GM21390 (cell line): ENCODE results near the gene TBC1D16.
"Not testable (repeated sequence)": the region's sequence is repeated elsewhere in the genome, so short reads cannot be mapped to it uniquely, and the experiment has no call there.

Experiments used
- ATAC-seq: cut with Tn5 transposase; IDR thresholded peaks from one replicate; pipeline ENCODE4 v1.9.1; 2021; ENCODE audit not compliant: unreplicated experiment

Gene TBC1D16

GRCh38 chr17:80051681-80052080 is 16.0 kb upstream of the TBC1D16 start:
- ATAC-seq: no peak

GRCh38 chr17:80050706-80051105 is 15.0 kb upstream of the TBC1D16 start:
- no peak for ATAC-seq

DNA sequence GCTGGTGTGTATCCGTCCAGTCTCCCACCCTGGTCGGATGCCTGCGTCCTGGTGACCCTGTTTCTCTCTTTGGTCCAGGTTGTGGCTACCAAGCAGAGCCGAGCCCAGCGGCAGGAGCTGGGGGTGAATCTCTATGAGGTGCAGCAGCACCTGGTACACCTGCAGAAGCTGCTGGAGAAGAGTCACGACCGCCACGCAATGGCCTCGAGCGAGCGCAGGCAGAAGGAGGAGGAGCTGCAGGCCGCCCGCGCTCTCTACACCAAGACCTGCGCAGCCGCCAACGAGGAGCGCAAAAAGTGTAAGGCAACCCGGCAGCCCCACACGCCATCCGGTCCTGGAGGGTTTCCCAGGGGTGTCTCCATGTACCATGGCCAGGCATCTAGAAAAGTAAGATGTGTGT is 14.3 kb upstream of the TBC1D16 start:
- no peak for ATAC-seq

DNA sequence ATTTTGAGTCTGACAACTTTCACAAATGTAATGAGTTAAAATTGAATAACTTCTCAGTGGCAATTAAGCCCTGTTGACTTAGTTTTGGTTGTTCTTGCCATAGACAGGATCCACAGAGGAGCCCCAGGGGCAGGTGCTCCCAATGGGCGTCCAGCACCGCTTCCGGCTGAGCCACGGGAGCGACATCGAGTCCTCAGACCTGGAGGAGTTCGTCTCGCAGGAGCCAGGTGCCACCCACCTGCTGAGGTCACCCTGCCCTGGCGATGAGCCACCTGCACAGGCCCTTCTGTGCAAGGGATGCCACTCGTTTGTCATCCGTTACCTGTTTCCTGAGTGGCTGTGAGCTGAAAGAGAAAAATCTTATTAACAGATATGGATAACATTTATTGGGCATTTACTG is 11.5 kb upstream of the TBC1D16 start:
- ATAC-seq: no peak

- ATAC-seq: not testable (repeated sequence)
Observed at GRCh38 chr17:80046709-80047108, 11.0 kb upstream of the TBC1D16 start.

DNA sequence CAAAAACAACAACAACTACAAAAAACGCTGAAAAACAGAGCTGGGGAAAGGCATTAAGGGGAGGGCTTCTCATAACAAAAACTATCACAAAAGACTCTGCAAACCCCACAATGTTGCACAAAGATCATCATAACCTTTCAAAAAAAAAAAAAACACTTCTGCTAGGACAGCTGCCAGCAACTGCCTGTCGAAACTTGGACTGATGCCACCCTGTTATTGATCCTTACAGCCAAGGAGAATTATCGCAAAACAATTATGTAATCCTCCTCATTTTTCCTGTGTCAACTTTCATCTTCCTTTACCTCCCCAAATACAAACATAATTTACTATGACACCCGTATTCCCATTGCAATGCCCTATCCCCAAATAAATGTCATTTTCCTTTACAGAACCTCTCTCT is 10.0 kb upstream of the TBC1D16 start:
- ATAC-seq: no peak

GRCh38 chr17:80043963-80044362 is 8.3 kb upstream of the TBC1D16 start:
- ATAC-seq: no peak

GRCh38 chr17:80036715-80037477 is 1.2 kb upstream of the TBC1D16 start:
- ATAC-seq: no peak

DNA sequence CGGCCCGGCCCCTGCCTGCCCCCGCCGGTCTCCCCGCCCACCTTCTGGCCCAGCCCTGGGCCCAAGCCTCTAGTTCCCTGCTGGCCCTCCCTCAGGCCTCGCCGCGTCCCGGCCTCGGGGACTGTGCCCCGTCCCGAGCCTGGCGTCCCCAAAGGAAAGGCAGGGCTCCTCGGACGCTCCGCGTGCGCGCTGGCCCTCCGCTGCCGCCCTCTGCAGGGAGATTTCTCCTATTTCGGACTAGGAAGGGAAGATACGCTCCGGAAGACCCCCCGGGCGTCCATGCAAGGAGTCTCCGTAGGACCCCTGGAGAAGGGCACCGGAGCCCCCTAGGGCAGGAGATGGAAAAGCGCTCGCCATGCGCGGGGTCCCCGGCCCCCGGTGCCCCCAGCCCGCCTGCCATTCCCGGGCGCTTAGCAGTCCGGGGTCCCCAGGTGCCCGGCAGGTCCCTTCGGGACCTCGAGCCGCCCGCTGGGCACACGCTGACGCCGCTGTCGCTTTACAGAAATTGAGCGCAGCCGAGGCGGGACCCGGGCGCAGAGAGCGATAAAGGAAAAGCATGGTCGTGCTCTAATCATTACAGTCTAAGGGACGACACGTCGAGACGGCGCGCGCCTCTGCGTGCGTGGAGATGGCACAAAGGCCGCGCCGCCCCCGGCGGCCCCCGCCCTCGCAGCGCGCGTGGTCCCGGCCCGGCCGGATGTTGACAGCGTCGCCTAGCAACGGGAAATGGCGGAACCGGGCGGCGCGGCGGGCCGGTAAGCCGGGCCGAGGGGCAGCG is 454 bp upstream of the TBC1D16 start, which contains the start of gene CCDC40:
CCDC40 (plus strand) TSS at position 706 of the 778 bp plus-strand sequence; CDS start at position 727, 21 bp downstream.
- ATAC-seq: peak; percentile 56

GRCh38 chr17:80034791-80035686 is 633 bp downstream of the TBC1D16 start:
- ATAC-seq: peak; percentile 33

DNA sequence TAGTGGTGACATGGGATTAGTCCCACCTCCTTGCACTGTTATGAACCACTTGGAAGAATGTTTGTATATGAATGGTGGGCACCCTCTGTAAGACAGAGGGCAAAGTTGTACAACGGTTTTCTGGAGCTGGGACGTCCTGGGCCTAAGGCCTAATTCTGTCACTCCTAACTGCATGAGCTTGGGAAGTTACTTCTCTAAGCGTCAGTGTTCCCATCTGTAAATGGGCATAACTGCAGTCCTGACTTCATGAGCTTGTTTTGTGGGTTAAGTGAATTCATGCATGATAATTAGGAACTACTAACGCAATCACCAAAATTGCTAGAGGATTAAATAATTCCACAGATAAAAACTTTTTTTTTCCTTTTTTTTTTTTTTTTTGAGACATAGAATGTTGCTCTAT is 1.8 kb downstream of the TBC1D16 start:
- no peak for ATAC-seq

GRCh38 chr17:80032614-80033171 is 3.0 kb downstream of the TBC1D16 start:
- no peak for ATAC-seq

- ATAC-seq: no peak
Observed at GRCh38 chr17:80031691-80032430, 3.8 kb downstream of the TBC1D16 start.

DNA sequence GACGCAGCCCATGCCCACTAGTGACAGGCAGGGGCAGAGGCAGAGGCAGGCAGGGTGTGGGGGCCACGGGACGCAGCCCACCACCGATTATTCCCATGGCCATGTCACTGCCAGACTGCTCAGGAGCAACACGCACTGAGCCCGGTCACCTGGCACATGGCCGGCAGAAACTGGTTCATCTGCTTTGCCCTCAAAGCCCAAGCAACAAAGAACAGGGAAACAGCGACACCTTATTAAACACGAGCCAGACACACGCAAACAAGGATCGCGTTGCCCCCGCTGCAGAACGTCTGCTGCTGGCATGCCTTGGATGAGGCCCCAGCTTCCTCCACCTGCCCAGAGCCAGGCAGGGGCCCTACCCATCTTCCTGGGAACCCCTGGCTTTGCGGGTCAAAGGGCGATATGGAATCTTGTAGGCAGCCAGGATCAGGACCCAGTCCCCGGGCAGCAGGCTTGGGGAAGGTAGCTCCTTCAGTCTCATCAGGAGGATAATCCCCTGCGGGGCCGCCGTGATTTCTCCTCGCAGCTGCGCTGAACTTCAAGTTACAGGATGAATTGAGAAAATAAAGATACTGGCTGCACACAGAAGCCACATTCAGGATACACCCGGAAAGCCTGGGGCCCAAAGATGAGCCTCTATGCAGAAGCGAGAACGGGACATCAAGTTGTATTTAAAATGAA is 4.8 kb downstream of the TBC1D16 start:
- no peak for ATAC-seq

GRCh38 chr17:80029258-80029974 is 6.3 kb downstream of the TBC1D16 start:
- no peak for ATAC-seq

DNA sequence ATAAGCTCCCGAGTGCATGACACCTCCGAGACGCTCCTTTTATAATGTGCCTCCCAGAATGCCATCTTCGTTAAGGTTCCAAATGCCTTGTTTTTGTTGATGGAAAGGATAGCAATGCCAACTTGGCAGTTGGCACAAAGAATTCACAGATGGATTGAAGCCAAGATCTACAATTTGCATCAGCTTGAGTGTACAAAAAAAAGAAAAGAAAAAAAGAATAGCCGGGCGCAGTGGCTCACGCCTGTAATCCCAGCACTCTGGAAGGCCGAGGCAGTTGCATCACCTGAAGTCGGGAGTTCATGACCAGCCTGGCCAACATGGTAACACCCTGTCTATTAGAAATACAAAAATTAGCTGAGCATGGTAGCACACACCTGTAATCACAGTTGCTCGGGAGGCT is 7.6 kb downstream of the TBC1D16 start:
- ATAC-seq: no peak

DNA sequence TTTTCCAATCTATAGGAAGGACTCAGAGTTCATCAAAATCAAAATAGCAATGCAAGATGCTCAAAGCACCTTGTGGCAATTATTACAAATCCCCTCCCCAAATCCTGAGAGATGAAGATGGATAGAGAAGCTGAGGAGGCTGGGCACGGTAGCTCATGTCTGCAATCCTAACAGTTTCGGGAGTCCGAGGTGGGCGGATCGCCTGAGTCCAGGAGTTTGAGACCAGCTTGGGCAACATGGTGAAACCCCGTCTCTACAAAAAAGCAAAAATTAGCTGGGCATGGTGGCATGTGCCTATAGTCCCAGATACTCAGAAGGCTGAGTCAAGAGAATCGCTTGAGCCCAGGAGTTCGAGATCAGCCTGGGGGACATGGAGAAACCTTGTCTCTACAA is 8.6 kb downstream of the TBC1D16 start:
- no peak for ATAC-seq

DNA sequence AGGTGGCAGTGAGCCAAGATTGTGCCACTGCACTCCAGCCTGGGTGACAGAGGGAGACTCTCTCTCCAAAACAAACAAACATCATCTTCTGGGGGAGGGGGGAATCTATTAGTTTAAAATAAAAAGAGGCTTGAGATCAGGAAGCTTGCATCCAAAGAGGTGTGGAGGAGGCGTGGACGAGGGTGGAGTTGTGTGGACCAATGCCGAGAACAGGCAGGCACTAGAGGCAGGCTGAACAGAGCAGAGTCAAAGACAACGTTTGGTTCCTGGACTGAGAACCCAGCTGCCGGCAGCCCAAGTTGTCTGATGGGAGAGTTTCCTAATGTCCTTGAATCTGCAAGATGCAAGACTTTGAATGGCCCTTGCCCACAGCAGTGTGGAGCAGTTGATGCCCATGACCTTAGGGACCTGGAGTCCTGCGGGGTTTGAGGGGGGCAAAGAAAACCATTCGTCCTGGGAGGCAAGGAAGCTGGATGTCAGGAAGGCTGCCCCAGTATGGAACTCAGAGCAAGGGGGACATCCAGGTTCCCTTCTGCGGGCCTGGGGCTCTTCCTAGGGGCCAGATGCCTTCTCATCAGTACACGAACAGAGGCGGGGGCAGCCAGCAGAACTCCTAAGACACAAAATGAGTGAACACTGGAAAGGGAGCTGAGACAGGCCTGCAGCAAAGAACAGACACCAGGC is 9.2 kb downstream of the TBC1D16 start:
- ATAC-seq: no peak
